ENCODE results near the gene MCC.

Gene MCC

DNA sequence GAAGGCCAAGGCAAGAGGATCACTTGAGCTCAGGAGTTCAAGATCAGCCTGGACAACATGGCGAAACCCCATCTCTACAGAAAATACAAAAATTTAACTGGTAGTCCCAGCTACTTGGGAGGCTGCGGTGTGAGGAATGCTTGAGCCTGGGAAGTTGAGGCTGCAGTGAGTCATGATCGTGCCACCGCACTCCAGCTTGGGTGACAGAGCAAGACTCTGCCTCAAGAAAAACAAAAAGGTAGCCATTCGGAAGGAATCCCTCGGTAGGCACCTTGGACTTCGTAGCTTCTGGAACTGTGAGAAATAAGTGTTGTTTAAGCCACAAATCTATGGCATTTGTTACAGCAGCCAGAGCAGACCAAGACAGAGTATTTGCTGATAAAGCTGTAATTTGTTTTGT is 337.4 kb downstream of the MCC start:
- DNase-seq (ENCODE audit: low read depth) = no peak
- in situ Hi-C loops (cut with HindIII; ENCODE audit: low sequenced_read_pairs) = no loop called here
- TF ChIP-seq, protein P1, sequence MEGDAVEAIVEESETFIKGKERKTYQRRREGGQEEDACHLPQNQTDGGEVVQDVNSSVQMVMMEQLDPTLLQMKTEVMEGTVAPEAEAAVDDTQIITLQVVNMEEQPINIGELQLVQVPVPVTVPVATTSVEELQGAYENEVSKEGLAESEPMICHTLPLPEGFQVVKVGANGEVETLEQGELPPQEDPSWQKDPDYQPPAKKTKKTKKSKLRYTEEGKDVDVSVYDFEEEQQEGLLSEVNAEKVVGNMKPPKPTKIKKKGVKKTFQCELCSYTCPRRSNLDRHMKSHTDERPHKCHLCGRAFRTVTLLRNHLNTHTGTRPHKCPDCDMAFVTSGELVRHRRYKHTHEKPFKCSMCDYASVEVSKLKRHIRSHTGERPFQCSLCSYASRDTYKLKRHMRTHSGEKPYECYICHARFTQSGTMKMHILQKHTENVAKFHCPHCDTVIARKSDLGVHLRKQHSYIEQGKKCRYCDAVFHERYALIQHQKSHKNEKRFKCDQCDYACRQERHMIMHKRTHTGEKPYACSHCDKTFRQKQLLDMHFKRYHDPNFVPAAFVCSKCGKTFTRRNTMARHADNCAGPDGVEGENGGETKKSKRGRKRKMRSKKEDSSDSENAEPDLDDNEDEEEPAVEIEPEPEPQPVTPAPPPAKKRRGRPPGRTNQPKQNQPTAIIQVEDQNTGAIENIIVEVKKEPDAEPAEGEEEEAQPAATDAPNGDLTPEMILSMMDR (IDR thresholded peaks at IDR 0.05; ENCODE audit: low read depth, low read length, missing control alignments) = no peak

DNA sequence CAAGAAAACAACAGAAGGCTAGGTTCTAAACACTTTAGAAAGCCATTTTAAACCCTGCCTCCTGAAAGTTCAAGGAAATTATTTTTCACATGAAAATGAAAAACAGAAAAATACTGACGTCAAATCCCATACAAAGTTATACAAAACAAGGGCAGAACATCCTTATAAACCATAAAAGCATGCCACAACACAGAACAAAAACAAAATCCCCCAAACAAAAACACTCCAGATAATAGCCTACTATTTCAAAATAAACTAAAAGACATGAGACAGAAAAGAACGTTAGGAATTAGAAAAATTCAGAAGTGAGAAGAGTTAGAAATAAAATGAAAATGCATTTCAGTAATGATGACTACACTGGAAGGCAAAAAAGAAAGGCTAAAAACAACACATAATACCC is 338.0 kb downstream of the MCC start:
- in situ Hi-C loops (cut with HindIII; ENCODE audit: low sequenced_read_pairs) = no loop called here
- TF ChIP-seq, protein P1 (IDR thresholded peaks at IDR 0.05; ENCODE audit: low read depth, low read length, missing control alignments) = no peak
- no peak for DNase-seq (ENCODE audit: low read depth)
- H3K4me3 ChIP-seq (ENCODE audit: low read depth, low read length) = no peak overlapping the region

More for the DNA sequence above, 337.4 kb downstream of the MCC start:
- no peak overlapping the region for H3K4me3 ChIP-seq (ENCODE audit: low read depth, low read length)

DNA sequence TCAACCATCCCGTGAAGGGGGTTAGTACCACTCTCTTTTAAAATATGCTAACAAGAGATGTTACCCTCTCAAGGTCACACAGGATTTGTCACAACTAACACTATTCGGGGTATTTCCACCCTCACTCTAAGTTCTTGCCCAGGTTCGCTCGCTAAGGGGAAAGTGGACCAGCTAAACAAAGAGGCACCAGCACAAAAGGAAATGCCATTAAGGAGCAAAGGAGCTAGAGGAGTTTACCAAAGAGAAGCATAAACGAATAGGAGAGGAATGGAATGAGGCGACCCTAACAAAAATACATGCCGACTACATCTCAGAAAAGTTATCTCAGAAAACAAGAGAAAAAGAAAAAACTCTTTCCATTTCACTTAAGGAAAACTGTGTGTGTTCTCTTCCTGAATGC is 340.7 kb downstream of the MCC start:
- DNase-seq (ENCODE audit: low read depth) = no peak
- TF ChIP-seq, protein P1 (IDR thresholded peaks at IDR 0.05; ENCODE audit: low read depth, low read length, missing control alignments) = no peak
- in situ Hi-C loops (cut with HindIII; ENCODE audit: low sequenced_read_pairs) = no loop called here

DNA sequence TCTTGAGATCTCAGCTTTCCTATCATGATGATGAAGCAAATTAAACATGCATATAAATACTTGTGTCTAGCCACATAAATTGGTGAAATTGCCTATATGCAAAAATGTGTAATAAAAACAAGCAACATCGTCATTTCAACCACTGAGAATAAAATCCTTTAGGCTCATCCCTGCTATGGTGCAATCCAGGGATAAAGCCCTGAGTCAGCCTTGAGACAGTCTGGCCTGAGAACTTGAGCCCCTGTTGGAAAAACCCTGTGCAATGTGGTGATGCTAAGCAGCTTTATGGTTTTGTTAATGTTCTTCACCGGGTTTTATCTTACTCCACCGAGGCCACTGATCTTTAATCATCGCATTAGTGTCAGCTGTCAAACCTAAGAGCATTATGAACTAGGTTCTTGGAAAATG is 341.1 kb downstream of the MCC start:
- H3K4me3 ChIP-seq (ENCODE audit: low read depth, low read length) = no peak overlapping the region
- in situ Hi-C loops (cut with HindIII; ENCODE audit: low sequenced_read_pairs) = no loop called here
- DNase-seq (ENCODE audit: low read depth) = no peak
- TF ChIP-seq, protein P1 (IDR thresholded peaks at IDR 0.05; ENCODE audit: low read depth, low read length, missing control alignments) = no peak

More for the DNA sequence above, 340.7 kb downstream of the MCC start:
- no peak overlapping the region for H3K4me3 ChIP-seq (ENCODE audit: low read depth, low read length)

DNA sequence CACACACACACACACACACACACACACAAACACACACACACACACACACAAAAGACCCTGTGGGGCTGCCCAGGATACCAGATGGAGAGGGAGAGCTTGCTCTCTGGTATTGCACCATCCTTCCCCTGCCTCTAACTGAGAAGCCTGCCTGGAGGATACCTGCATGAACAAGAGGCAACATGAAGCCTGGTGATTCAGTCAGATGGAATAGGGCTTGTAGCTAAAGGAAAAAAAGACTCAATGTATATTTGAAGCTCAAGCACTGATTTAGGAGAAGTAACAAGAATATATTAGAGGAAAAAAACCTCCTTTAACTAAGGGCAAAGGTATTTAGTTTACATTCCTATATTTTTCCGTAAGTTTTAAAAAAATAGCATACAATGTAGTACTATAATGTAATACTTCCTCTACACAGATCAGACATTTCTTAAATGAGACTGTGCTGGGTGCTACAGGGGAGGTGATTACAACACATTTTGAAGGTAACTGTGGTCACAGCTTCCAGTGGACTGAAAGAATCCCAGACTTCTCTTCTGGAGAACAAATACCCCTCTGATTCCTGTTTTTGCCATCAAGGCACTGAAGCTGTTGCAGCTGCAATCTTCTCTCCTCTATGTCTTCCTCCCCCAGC is 342.4 kb downstream of the MCC start:
- in situ Hi-C loops (cut with HindIII; ENCODE audit: low sequenced_read_pairs) = no loop called here
- DNase-seq (ENCODE audit: low read depth) = no peak
- TF ChIP-seq, protein P1 (IDR thresholded peaks at IDR 0.05; ENCODE audit: low read depth, low read length, missing control alignments) = no peak
- H3K4me3 ChIP-seq (ENCODE audit: low read depth, low read length) = no peak overlapping the region

DNA sequence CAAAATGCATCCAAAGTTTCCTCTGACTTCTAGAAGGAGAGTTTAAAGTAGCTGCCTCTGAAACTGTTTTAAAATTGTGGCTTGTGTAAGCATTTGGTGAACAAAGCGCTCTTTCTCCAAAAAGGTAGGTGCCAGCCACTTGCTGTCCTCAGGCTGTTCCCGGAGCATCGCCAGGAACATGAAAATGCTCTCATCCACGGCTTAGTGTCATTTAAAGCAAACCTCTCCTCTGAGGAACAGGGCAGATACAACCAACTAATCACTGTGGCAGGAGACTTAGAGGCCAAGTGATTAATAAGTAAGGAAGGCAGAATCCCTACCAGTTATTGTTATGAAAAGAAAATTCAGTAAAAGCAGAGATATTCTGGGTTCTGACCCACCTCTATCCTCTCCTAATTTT is 346.1 kb downstream of the MCC start:
- in situ Hi-C loops (cut with HindIII; ENCODE audit: low sequenced_read_pairs) = no loop called here
- no peak for DNase-seq (ENCODE audit: low read depth)
- TF ChIP-seq, protein P1 (IDR thresholded peaks at IDR 0.05; ENCODE audit: low read depth, low read length, missing control alignments) = no peak
- H3K4me3 ChIP-seq (ENCODE audit: low read depth, low read length) = no peak overlapping the region

Measured in astrocyte of the cerebellum (primary cell).